Stimulated activated CD4-positive, alpha-beta T cell treated with anti-CD3 and anti-CD28 coated beads, Interleukin-1b, Interleukin-23, amount 100 ng/mL, for 48 hours (primary cell): ENCODE data around the gene ARAP1.

Experiments
- DNase-seq: peaks from one replicate; pipeline ENCODE4 v3.0.0-alpha.2; 2020

ARAP1 gene

DNA sequence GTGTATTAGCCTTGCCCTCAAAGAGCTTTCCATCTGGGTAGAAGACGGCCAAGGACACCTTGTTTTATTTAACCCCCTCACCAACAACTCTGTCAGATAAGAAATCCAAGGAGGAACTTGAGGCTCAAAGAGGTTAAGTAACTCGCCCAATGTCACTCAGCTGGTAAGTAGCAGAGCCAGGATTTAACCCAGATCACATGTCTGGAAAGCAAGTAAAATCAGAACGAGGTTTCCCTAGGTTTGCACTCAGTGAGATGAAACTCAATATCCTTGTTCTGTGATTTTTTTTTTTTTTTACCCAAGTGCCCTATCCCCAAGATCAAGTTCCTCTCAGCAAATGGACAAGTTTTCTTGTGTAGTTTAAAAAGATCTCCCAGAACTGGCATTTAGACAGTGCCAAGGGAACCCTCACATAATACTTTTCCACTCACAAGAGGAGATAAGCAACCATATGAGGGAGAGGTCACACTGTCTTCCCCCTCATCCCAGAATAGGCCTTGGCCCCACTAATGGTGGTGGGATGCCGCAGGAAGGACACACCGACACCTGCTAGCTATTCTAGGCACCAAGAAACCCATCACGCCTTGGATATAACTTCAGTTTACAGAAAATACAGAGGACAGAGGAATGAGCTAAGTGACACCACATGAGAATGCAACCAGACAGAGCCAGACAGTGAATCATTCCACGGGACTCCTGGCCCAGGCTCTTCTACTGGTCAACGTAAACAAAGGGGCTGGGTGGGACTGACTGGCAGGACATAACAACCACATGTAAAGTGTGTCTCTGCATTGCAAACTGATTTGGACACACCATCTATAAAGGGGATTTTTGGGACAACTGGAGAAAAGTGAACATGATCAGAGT, 8.6 kb upstream of the ARAP1 start:
- no peak for DNase-seq

DNA sequence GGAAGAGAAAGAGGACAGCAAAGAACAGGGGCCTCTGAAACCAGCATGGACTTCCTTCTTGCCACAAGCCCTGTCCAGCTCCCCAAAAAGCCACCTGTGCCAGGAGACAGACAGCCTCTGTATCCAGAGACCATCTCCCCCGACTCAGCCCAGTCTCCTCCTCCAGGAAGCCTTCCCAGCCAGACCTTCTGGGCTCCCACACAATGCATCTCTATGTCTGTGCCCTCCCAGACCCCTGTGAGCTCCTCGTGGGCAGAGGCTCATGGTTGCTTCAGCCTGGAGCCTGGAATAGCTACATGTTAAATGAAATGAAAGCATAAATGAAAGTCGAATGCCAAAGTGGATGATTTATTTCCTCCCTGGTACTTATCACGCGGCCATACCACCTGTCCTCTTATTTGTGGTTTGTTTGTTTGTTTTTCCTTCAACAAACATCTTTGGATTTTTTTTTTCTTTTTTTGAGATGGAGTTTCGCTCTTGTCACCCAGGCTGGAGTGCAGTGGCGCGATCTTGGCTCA, 7.3 kb upstream of the ARAP1 start:
- DNase-seq: no peak

DNA sequence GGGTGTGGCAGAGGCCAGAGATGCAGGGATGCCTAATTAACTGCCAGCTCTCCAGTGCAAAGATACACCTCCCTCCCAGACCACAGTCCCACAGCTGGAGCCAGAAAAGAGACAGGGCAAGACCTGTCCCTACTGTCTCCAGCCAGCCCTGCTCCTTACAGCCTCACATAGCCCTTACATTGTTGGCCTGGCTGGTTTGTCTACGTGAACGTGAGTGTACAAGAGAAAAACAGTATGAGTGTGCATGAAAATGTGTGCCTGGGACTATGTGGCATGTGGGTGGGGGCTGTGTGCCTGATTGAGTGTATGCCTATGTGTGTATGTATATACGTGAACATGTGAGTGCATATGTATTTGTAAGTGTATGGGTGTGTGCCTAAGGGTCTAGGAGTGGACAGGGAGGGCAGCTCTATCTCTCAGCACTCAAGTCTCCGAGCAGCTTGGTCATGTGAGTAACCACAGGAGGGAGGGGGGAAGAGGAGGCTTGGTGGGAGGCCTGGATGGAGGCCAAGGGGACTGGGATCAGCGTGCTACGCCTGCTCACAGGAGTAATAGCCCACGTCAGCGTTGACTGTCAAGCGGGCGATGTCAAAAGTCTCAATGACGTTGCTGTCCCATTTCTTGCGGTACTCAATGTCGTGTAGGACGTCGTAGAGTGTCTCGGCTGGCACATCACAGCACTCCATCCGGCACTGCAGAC, 6.6 kb upstream of the ARAP1 start:
- DNase-seq: no peak

DNA sequence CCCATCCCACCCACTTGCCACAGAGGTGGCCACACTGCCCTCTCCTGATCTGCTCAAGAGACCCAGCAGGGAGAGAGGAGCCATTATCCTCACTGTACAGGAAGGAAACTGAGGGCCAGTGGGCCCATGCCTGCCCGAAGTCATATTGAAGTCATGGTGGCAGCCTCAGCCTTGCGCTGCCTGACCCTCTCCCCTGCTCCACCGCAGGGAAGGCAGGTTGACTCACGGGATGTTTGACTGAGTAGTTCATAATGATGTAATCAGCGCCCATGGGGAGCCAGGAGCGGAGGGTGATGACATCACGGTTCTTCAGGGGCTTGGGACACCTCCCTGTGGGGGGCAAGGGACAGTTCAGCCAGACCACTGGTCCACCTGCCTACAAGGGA, 6.1 kb upstream of the ARAP1 start:
- no peak for DNase-seq

DNA sequence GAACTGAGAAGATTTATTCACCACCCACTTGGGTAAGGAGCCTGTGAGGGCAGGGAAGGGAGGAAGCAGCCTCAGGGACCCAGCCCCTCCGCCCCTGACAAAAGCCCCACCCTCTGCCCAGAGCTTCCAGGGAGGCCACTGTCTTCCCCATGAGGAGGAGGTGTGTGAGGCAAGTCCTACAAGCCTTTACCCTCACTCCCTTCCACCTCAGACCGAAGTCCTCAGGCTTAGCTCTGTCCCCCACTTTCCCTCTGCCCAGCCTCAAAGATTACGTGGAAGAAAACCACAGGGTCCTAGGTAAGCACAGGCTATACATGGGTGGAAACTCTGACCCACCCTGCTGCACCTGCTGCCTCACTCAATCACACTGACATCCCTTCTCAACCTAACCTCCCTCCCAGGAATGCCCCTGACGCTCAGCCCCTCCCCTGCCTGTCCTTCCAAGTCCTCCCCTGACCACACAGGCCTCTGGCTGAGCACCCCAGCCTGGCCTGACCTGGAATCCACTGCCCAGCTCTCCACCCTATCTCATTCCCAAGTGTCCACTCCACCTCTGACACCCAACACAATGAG, 3.6 kb upstream of the ARAP1 start:
- no peak for DNase-seq

DNA sequence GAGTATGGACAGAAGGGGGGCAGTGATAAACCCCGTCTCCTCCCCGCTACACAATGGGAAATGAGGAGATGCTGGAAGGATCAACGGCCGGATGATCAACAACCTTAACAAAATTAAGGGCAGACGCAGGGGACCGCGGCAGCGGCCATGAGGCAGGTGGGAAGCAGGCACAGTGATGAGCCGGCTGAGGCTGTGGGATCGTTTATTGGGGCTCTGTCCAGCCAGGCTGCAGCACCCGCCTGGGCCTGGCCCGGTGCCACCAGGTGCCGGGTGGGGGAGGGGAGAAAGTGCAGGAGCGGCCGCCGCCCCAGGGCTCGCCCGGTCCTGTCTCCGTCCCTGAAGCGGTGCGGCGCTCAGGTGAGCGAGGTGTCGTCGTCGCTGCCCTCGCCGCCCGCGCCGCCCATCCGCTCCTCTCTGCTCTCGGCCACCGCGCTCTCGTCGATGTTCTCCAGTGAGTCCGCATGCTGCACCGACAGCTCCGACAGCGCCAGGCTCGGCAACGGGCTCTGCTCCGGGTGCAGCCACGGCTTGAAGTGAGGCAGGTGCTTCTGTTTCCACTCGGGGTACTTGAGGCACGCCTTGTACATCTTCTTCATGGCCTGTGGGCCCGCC, 2.4 kb upstream of the ARAP1 start:
- no peak for DNase-seq

- no peak for DNase-seq
Observed at GRCh38 chr11:72754149-72754543, 1.9 kb upstream of the ARAP1 start.

- no peak for DNase-seq
Observed at GRCh38 chr11:72753341-72754148, 1.3 kb upstream of the ARAP1 start.

DNA sequence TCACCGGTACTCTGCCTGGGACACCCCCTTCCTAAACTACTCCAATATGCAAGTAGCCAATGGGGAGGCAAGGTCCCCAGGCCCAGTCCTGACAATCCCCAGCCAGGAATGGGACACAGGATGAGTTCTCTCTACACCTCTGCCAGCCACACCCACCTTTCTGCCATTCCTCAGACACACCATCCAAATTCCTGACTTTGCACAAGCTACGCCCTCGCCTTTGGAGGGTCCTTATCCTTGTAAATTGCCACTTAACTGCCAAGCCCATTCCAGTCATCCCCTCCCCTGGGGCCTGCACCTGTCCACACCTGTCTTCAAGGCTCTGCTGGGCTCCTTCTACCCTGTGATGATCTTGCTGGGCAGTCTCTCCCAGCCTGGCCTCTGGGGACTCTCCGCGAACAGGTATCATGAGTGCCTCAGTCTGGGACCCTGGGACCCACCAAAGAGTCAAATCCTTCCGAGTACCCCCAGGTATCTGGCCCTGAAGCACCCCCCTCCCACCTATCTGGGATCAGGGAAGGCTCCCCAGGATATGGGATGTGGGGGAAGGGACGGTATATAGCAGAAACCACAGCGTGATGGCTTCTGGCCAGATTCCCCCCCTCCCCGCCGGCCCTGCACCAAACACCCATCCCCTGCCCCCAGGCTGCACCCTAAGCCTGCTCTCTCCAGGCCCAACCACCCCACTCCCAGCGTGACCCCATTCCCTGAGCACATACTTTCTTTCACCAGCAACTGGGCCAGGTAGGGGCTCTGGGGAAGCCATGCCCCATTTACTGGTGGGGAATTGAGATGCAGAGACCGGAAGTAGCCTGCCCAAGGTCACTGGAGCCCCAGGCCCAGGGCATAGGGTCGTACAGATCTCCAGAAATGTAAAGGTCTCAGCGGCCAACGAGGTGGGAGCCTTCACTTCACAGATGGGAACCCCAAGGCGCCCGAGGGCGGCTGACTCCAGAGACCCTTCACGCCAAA, 806 bp downstream of the ARAP1 start:
- DNase-seq: no peak

- DNase-seq: no peak
Observed at GRCh38 chr11:72750556-72751115, 1.6 kb downstream of the ARAP1 start.

- no peak for DNase-seq
Observed at GRCh38 chr11:72750086-72750485, 2.1 kb downstream of the ARAP1 start.

- no peak for DNase-seq
Observed at GRCh38 chr11:72747289-72747855, 4.8 kb downstream of the ARAP1 start.

DNA sequence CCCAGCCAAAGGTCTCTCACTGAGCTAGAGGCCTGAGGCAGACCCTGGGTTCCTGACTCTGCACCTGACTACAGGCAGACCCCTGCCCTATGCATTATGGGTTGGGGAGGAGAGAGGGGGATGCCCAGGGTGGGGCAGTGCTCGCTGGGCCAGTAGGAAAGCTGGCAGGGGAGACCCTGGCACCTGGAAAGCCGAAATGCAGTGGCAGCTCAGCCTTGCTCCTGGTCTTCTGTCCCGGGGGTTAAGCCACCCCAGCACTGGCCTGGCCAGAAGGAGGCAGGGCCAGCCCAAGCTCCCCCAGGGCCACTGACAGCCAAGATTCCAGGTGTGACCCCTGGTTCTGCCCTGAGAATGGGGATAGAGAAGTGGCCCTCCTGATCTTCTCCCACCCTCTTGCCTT, 5.4 kb downstream of the ARAP1 start:
- no peak for DNase-seq

GRCh38 chr11:72745925-72746550, 6.2 kb downstream of the ARAP1 start:
- DNase-seq: no peak

DNA sequence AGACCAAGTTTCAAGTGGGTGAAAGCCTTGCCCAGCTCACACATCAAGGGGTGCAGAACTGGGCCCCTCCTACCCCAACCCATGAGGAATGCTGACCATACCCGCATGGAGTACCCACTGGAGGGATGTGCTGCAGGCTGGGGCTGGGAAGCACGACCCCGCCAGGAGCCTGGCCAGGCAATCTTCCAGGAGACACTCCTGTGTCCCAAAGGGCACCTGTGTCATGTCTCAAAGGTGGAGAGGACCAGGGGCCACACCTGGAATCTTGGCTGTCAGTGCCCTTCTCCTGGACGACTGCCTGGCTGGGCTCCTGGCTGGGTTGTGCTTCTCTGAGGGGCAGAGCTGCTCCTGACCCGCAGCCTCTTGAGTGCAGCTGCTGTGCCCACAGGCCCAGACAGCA, 6.7 kb downstream of the ARAP1 start:
- no peak for DNase-seq

GRCh38 chr11:72744474-72744873, 7.7 kb downstream of the ARAP1 start:
- no peak for DNase-seq

DNA sequence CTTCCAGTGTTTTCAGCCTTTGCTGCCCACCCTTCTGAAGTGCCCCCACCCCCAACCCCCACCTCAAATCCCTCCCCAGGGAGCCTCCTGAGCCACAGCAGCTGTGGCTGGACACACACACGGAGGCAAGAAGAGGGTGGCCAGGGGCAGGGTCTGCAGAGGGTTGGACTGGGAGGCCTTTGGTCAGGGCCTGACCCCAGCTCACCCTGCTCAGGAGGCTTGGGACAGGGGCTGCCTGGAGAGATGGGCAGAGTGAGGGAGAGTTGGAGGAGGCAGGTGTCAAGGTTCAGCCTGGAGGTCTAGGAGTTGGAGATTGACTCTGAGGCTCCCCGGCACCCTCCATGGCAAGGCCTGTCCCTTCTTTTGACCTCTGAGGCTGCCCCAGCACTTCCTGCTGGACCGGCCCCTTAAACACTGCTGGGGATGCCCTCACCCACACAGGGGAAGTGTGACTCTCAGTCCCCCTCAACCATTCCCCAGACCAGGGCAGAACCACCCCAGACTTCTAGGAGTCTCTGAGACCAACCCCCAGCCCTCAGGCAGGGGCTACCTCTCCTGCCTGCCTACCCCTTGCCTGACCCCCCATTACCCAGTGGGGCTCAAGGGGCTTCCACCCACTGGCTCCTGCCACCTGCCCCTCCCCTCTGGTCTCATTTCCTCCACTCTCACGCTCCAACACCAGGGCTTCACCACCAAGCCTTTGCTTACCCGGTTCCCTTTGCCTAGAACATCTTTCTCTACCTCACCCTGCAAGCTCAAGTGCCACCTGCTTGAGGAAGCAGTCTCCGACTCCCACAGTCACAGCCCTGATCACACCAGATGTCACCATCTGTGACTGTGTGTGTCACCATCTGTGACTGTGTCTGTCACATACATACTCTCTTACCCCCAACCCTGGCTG, 8.6 kb downstream of the ARAP1 start:
- DNase-seq: no peak

DNA sequence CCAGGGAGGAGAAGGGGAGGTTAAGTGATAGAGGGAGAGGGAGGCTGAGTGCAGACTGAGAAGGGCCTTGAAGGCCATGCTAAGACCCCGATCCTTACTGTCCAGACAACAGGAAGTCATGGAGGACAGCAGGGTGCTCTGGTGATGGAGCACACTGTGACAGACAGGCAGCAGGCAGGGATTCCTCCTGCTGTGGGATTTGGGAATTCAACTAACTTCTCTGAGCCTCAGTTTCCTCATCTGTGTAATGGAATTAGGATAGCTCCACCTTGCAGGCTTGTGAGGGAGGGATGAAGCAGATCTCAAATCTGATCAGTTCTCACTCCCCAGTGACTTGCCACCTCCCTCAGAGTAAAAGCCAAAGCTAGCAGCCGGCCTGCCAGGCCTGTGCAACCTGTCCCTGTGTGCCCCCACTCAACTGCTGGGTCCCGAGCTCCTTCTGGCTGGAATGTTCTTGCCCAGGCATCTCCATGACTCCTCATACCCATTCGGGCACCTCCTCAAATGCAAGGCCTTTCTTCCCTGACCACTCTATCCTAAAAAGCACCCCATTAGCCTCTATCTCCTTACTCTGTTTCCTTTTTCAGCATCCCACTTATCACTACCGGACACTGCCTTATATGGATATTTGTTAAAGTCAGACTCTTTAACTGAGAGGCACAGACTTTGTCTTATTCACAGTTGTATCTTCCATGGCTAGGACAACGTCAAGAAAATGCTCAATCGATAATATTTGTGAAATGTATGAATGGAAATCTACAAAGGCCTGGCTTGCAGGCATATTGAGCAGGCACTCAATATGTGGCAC, 9.5 kb downstream of the ARAP1 start:
- no peak for DNase-seq
